A549 (cell line): ENCODE measurements around the gene DHX36. TPM values are rescaled to one million over a fixed set of nuclear protein-coding genes. Genes with fewer than 3 reads are reported as not detected.

Experiments used
- ATAC-seq, 2 experiments: fragments of 200-7000 bp in 1 of 2; fragments of >200 bp in 1 of 2; cut with Nextera tagmentation in 1 of 2; cut with Tn5 transposase in 1 of 2; 3 replicates each; pipeline versions ENCODE4 v1.8.0 to v1.9.1; 2018 to 2020; ENCODE audit warnings: mild to moderate bottlenecking in 1 of 2, moderate library complexity in 1 of 2
- CTCF ChIA-PET: fragments of 300-600 bp; sonication (Branson Sonifier 250); formaldehyde crosslinking; extraction: SDS; loops from one replicate; lab custom pipeline; 2021; ENCODE audit warnings: antibody characterized with exemption, inconsistent platforms; lab: Yijun Ruan, JAX
- POLR2A ChIA-PET: fragments of 350-600 bp; formaldehyde crosslinking; extraction: SDS; loops from one replicate; lab custom pipeline; 2021; ENCODE audit warnings: antibody characterized with exemption, inconsistent platforms; lab: Yijun Ruan, JAX
- DNase-seq, 2 experiments: peaks; one replicate each; pipeline versions ENCODE4 v3.0.0 to v3.0.0-alpha.2; 2011 to 2016; ENCODE audit warnings: low read depth in 1 of 2, low spot score in 1 of 2
- FAIRE-seq: peaks from 2 replicates; lab custom pipeline; 2011; peaks lifted over from hg19 to GRCh38; lab: Jason Lieb, UNC
- H3K27ac ChIP-seq, 2 experiments: fragments of >200 bp; sonication (Bioruptor Twin); formaldehyde crosslinking; 3 replicates each; pipeline ENCODE4 v1.5.1; 2016 to 2017
- H3K4me1 ChIP-seq: fragments of >200 bp; sonication (Bioruptor Twin); formaldehyde crosslinking; 3 replicates; pipeline ENCODE4 v1.6.1; 2016
- H3K4me2 ChIP-seq: fragments of >200 bp; sonication (Bioruptor Twin); formaldehyde crosslinking; 3 replicates; pipeline ENCODE4 v1.6.1; 2016
- H3K4me3 ChIP-seq: fragments of >200 bp; sonication (Bioruptor Twin); formaldehyde crosslinking; 3 replicates; pipeline ENCODE4 v1.5.1; 2016
- H3K9me3 ChIP-seq: fragments of >200 bp; sonication (Bioruptor Twin); formaldehyde crosslinking; 3 replicates; pipeline ENCODE4 v1.6.1; 2016
- CHD4 ChIP-seq: fragments of 200-600 bp; sonication (generic); IDR thresholded peaks from 2 replicates; pipeline ENCODE4 v1.6.1; 2016; ENCODE audit warnings: antibody characterized with exemption, mild to moderate bottlenecking, borderline replicate concordance
- CTCF ChIP-seq: fragments of >200 bp; sonication (Bioruptor Twin); formaldehyde crosslinking; IDR thresholded peaks from 3 replicates; pipeline ENCODE4 v1.5.1; 2016
- EHMT2 ChIP-seq: fragments of 200-600 bp; sonication (generic); IDR thresholded peaks from 2 replicates; pipeline ENCODE4 v1.6.1; 2016; ENCODE audit warnings: antibody characterized with exemption, low read depth, mild to moderate bottlenecking, moderate library complexity
- ESRRA ChIP-seq: fragments of 150-350 bp; IDR thresholded peaks from 2 replicates; pipeline ENCODE4 v1.6.1; 2014; ENCODE audit warnings: mild to moderate bottlenecking, low read length, borderline replicate concordance
- FOSL2 ChIP-seq, 2 experiments: fragments of 450-650 bp in 1 of 2; fragments of >200 bp in 1 of 2; sonication (Bioruptor Twin) in 1 of 2; formaldehyde crosslinking; IDR thresholded peaks; 2 replicates each; pipeline versions ENCODE4 v1.5.0 to v1.6.1; 2016 to 2020; ENCODE audit warnings: mild to moderate bottlenecking in 1 of 2, moderate library complexity in 1 of 2
- GATA3 ChIP-seq: IDR thresholded peaks from 2 replicates; pipeline ENCODE4 v1.6.1; 2012; ENCODE audit warnings: borderline replicate concordance
- HES2 ChIP-seq: fragments of >200 bp; sonication (Bioruptor Twin); formaldehyde crosslinking; IDR thresholded peaks from 2 replicates; pipeline ENCODE4 v1.6.1; 2016
- HOXB13 ChIP-seq: fragments of 250-450 bp; sonication (Bioruptor Pico); IDR thresholded peaks from 2 replicates; pipeline ENCODE4 v1.5.0; 2020; ENCODE audit warnings: low read depth, mild to moderate bottlenecking, moderate library complexity
- HOXB5 ChIP-seq: fragments of 250-450 bp; sonication (Bioruptor Pico); IDR thresholded peaks from 2 replicates; pipeline ENCODE4 v1.5.0; 2020; ENCODE audit warnings: mild to moderate bottlenecking, moderate library complexity
- KDM1A ChIP-seq: fragments of 200-600 bp; sonication (generic); IDR thresholded peaks from 2 replicates; pipeline ENCODE4 v1.6.1; 2016; ENCODE audit warnings: low read depth, mild to moderate bottlenecking
- KDM5A ChIP-seq: fragments of 200-600 bp; sonication (generic); IDR thresholded peaks from 2 replicates; pipeline ENCODE4 v1.6.1; 2016; ENCODE audit warnings: antibody characterized with exemption, mild to moderate bottlenecking
- MAX ChIP-seq: IDR thresholded peaks from 2 replicates; pipeline ENCODE4 v1.6.1; 2012
- NFE2L2 ChIP-seq: fragments of 150-350 bp; conservative IDR thresholded peaks from 2 replicates; pipeline ENCODE4 v1.6.1; 2014; ENCODE audit warnings: low read length
- NPAS2 ChIP-seq: fragments of 250-450 bp; sonication (Bioruptor Pico); IDR thresholded peaks from 2 replicates; pipeline ENCODE4 v1.8.0; 2022; ENCODE audit warnings: mild to moderate bottlenecking, moderate library complexity, borderline replicate concordance
- RAD21 ChIP-seq, 2 experiments: fragments of >200 bp in 1 of 2; sonication (Bioruptor Twin) in 1 of 2; formaldehyde crosslinking in 1 of 2; IDR thresholded peaks in 1 of 2; conservative IDR thresholded peaks in 1 of 2; 2 replicates in 1 of 2; 3 replicates in 1 of 2; pipeline ENCODE4 v1.6.1; 2012 to 2018; ENCODE audit warnings: inconsistent platforms in 1 of 2
- RNF2 ChIP-seq: fragments of 200-600 bp; sonication (generic); IDR thresholded peaks from 2 replicates; pipeline ENCODE4 v1.6.1; 2016; ENCODE audit warnings: low read depth, mild to moderate bottlenecking, antibody characterized with exemption, moderate library complexity, borderline replicate concordance
- SMC3 ChIP-seq: fragments of >200 bp; sonication (Bioruptor Twin); formaldehyde crosslinking; IDR thresholded peaks from 3 replicates; pipeline ENCODE4 v1.6.1; 2018; ENCODE audit warnings: inconsistent platforms
- SREBF2 ChIP-seq: fragments of 450-650 bp; IDR thresholded peaks from 2 replicates; pipeline ENCODE4 v1.6.1; 2014; ENCODE audit warnings: mild to moderate bottlenecking, moderate library complexity
- TFCP2L1 ChIP-seq: fragments of 250-450 bp; sonication (Bioruptor Pico); IDR thresholded peaks from 2 replicates; pipeline ENCODE4 v1.5.0; 2021; ENCODE audit warnings: mild to moderate bottlenecking
- TP53 ChIP-seq: fragments of 250-450 bp; sonication (Bioruptor Pico); IDR thresholded peaks from 2 replicates; pipeline ENCODE4 v1.5.0; 2021; ENCODE audit warnings: mild to moderate bottlenecking, moderate library complexity
- WGBS: methylation state at CpG from one replicate; pipeline ENCODE4 v1.1.6; 2017; ENCODE audit errors: missing lambda C conversion rate; 5-methylcytosine and 5-hydroxymethylcytosine counted together
- polyA plus RNA-seq, 4 experiments: library from polyadenylated mRNA; depleted of rRNA in 3 of 4; stranded (reverse); fragments of >200 nt; fragmentation: RNase III in 1 of 4; extraction: RNeasy Plus Mini Kit Qiagen cat#74134 plus additional on column Dnase treatment in 1 of 4; gene quantifications; 2 replicates in 3 of 4; 3 replicates in 1 of 4; pipeline ENCODE4 v1.2.3, GENCODE V29; 2011 to 2017

Gene DHX36
- polyA plus RNA-seq, 2 of the 4 experiments (the other 2 are of a cell fraction) = 59.4 to 90.1 TPM

- no peak overlapping the region for H3K4me3 ChIP-seq
- no peak for DNase-seq
- H3K9me3 ChIP-seq = no peaks in the 10 kb centered on the region
- H3K27ac ChIP-seq = no peak overlapping the region
- no peaks in the 10 kb centered on the region for H3K4me1 ChIP-seq
- CTCF ChIA-PET = no interaction called here
- POLR2A ChIA-PET = no interaction called here
- no peak for TF ChIP-seq RAD21 (conservative IDR thresholded peaks at IDR 0.05 in 1 of 2, IDR thresholded peaks at IDR 0.05 in 1 of 2)
- TF ChIP-seq CHD4 = no peak
- no peak for TF ChIP-seq EHMT2
- no peak for TF ChIP-seq GATA3
- no peak for TF ChIP-seq HES2
- no peak for TF ChIP-seq SMC3
- no peak for TF ChIP-seq NPAS2 (CRISPR knock-in tag)
- TF ChIP-seq HOXB13 (CRISPR knock-in tag) = no peak
- no peak for TF ChIP-seq KDM5A
- no peak for TF ChIP-seq CTCF
- TF ChIP-seq, all 56 proteins: peak for 0
- ATAC-seq = no peak
- H3K4me2 ChIP-seq = no peak overlapping the region
- no peak for FAIRE-seq
- 85% methylated on average over 2 of the region's 2 CpGs for WGBS
Observed at GRCh38 chr3:154274348-154274747, 49.9 kb downstream of the DHX36 start.

- H3K9me3 ChIP-seq = no peaks in the 10 kb centered on the region
- DNase-seq (no peak), FAIRE-seq (no peak), ATAC-seq (no peak)
- TF ChIP-seq TP53 = no peak
- no peak for TF ChIP-seq KDM1A
- no peak for TF ChIP-seq MAX
- TF ChIP-seq FOSL2 (IDR thresholded peaks at IDR 0.05) = no peak
- TF ChIP-seq FOSL2 (CRISPR knock-in tag; IDR thresholded peaks at IDR 0.05) = no peak
- H3K4me3 ChIP-seq = no peak overlapping the region
- no peak overlapping the region for H3K27ac ChIP-seq
- ChIA-PET POLR2A (no interaction called here), CTCF (no interaction called here)
- WGBS = 83% methylated on average over 2 of the region's 2 CpGs
- no peak overlapping the region for H3K4me2 ChIP-seq
- H3K4me1 ChIP-seq = no peaks in the 10 kb centered on the region
Observed at GRCh38 chr3:154273381-154273780, 50.9 kb downstream of the DHX36 start.

- H3K4me3 ChIP-seq = no peak overlapping the region
- DNase-seq (no peak), FAIRE-seq (no peak), ATAC-seq (no peak)
- no peak overlapping the region for H3K4me2 ChIP-seq
- WGBS = 90% methylated on average over 8 of the region's 8 CpGs
- ChIA-PET CTCF (interaction anchor here (1.3 to 3.0 kb wide), 6 partner anchors 10 to 163 kb away, joined by 3 to 19 read pairs (median 4); partner anchors contain the start of gene ARHGEF26), POLR2A (no interaction called here)
- TF ChIP-seq EHMT2 = no peak
- no peak for TF ChIP-seq ESRRA
- TF ChIP-seq TFCP2L1 (CRISPR knock-in tag) = no peak
- no peak for TF ChIP-seq NFE2L2
- TF ChIP-seq HOXB5 = no peak
- no peak for TF ChIP-seq SREBF2
- TF ChIP-seq RNF2 = no peak
- no peak for TF ChIP-seq FOSL2 (IDR thresholded peaks at IDR 0.05)
- no peak for TF ChIP-seq FOSL2 (CRISPR knock-in tag; IDR thresholded peaks at IDR 0.05)
- TF ChIP-seq HOXB13 (CRISPR knock-in tag) = no peak
- H3K27ac ChIP-seq = no peak overlapping the region
- H3K4me1 ChIP-seq = no peaks in the 10 kb centered on the region
- peaks cover 9% of the 10 kb centered on the region for H3K9me3 ChIP-seq
Observed at GRCh38 chr3:154254527-154254926, 69.8 kb downstream of the DHX36 start.
